Measurements from ENCODE around the gene AIF1.
"Not testable (repeated sequence)": the region's sequence is repeated elsewhere in the genome, so short reads cannot be mapped to it uniquely, and the experiment has no call there.

DNA sequence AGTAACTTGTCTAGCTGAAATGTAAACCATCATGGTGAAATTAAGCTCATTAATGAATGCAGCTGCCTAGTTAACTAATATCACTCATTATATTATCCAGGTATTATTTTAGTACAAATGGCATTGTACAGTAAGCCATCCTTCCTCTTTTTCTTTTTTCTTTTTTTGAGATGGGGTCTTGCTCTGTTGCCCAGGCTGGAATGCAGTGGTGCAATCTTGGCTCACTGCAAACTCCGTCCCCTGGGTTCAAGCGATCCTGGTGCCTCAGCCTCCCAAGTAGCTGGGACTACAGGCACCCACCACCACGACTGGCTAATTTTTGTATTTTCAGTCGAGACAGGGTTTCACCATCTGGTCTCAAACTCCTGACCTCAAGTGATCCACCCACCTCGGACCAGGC, 24.3 kb upstream of the AIF1 start:
- TF ChIP-seq, protein P1, sequence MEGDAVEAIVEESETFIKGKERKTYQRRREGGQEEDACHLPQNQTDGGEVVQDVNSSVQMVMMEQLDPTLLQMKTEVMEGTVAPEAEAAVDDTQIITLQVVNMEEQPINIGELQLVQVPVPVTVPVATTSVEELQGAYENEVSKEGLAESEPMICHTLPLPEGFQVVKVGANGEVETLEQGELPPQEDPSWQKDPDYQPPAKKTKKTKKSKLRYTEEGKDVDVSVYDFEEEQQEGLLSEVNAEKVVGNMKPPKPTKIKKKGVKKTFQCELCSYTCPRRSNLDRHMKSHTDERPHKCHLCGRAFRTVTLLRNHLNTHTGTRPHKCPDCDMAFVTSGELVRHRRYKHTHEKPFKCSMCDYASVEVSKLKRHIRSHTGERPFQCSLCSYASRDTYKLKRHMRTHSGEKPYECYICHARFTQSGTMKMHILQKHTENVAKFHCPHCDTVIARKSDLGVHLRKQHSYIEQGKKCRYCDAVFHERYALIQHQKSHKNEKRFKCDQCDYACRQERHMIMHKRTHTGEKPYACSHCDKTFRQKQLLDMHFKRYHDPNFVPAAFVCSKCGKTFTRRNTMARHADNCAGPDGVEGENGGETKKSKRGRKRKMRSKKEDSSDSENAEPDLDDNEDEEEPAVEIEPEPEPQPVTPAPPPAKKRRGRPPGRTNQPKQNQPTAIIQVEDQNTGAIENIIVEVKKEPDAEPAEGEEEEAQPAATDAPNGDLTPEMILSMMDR (IDR thresholded peaks at IDR 0.05; ENCODE audit: insufficient read depth, low read length, poor library complexity, severe bottlenecking), result not testable (repeated sequence)
- TF ChIP-seq EZH2phosphoT487 (conservative IDR thresholded peaks at IDR 0.05; ENCODE audit: low read length), result not testable (repeated sequence)

Data from SU-DHL-6 (cell line).